ENCODE measurements around the gene ST7.

DNA sequence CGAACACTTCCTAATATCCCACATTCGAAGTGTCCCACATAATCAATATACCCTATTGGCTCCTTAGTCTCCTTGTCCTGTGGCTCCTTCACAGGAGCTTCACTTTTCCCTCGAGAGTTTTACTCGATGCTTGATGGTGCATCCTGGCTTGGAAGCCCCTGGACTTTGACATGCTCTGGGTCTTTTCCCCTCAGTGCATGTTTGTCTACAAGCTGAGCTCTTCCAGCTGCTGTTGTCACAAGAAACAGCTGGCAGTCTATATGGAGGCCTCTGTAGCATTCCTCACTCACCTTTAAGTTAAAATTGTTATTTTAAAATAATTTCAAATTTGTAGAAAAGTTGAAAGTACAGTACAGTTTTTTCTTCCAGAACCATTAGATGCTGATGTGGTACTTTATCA lies 27.1 kb downstream of the ST7 start:
- TF ChIP-seq, protein P1, sequence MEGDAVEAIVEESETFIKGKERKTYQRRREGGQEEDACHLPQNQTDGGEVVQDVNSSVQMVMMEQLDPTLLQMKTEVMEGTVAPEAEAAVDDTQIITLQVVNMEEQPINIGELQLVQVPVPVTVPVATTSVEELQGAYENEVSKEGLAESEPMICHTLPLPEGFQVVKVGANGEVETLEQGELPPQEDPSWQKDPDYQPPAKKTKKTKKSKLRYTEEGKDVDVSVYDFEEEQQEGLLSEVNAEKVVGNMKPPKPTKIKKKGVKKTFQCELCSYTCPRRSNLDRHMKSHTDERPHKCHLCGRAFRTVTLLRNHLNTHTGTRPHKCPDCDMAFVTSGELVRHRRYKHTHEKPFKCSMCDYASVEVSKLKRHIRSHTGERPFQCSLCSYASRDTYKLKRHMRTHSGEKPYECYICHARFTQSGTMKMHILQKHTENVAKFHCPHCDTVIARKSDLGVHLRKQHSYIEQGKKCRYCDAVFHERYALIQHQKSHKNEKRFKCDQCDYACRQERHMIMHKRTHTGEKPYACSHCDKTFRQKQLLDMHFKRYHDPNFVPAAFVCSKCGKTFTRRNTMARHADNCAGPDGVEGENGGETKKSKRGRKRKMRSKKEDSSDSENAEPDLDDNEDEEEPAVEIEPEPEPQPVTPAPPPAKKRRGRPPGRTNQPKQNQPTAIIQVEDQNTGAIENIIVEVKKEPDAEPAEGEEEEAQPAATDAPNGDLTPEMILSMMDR (IDR thresholded peaks at IDR 0.05; ENCODE audit: poor library complexity): no peak
- no peak for TF ChIP-seq EZH2phosphoT487 (IDR thresholded peaks at IDR 0.05; ENCODE audit: low read depth, severe bottlenecking, unreplicated experiment)

All from hepatocyte (in vitro differentiated cells).